Testis (tissue), 2 donors: ENCODE measurements around the gene SCAPER.

Source experiments
- POLR2A ChIP-seq: fragments of 450-650 bp; IDR thresholded peaks from one replicate; pipeline ENCODE4 v1.6.1; 2017; ENCODE audit warnings: antibody characterized with exemption, mild to moderate bottlenecking, moderate library complexity
- TF ChIP-seq, protein P1 (sequence below), 3 experiments: fragments of 450-650 bp in 2 of 3; fragments of 200-600 bp in 1 of 3; sonication (generic) in 1 of 3; IDR thresholded peaks; one replicate each; pipeline ENCODE4 v1.5.1; 2016 to 2019; ENCODE audit warnings: antibody characterized with exemption in 3 of 3, mild to moderate bottlenecking in 2 of 3, moderate library complexity in 1 of 3

GRCh38 chr15:76576523-76577279 is 328.4 kb downstream of the SCAPER start:
- TF ChIP-seq, protein P1, sequence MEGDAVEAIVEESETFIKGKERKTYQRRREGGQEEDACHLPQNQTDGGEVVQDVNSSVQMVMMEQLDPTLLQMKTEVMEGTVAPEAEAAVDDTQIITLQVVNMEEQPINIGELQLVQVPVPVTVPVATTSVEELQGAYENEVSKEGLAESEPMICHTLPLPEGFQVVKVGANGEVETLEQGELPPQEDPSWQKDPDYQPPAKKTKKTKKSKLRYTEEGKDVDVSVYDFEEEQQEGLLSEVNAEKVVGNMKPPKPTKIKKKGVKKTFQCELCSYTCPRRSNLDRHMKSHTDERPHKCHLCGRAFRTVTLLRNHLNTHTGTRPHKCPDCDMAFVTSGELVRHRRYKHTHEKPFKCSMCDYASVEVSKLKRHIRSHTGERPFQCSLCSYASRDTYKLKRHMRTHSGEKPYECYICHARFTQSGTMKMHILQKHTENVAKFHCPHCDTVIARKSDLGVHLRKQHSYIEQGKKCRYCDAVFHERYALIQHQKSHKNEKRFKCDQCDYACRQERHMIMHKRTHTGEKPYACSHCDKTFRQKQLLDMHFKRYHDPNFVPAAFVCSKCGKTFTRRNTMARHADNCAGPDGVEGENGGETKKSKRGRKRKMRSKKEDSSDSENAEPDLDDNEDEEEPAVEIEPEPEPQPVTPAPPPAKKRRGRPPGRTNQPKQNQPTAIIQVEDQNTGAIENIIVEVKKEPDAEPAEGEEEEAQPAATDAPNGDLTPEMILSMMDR (IDR thresholded peaks at IDR 0.05), result no peak
- TF ChIP-seq POLR2A, result no peak
